Trophoblast cell (in vitro differentiated cells and primary cell): ENCODE results near the gene ENTPD8.

ENCODE experiments used
- DNase-seq, 2 donors: peaks; one replicate each; pipeline ENCODE4 v3.0.0-alpha.2; 2016
- H2AFZ ChIP-seq: 2 replicates; pipeline ENCODE4 v1.6.1; 2013; ENCODE audit warnings: low read length, moderate library complexity, mild to moderate bottlenecking; ENCODE audit not compliant: insufficient read depth, poor library complexity
- H2AK5ac ChIP-seq: 2 replicates; pipeline ENCODE4 v1.6.1; 2013; ENCODE audit warnings: mild to moderate bottlenecking, low read length
- H2BK120ac ChIP-seq: 2 replicates; pipeline ENCODE4 v1.6.1; 2013; ENCODE audit warnings: low read length, mild to moderate bottlenecking, moderate library complexity; ENCODE audit not compliant: insufficient read depth, poor library complexity
- H2BK12ac ChIP-seq: 2 replicates; pipeline ENCODE4 v1.6.1; 2013; ENCODE audit warnings: mild to moderate bottlenecking, low read length, moderate library complexity
- H2BK5ac ChIP-seq: 2 replicates; pipeline ENCODE4 v1.6.1; 2013; ENCODE audit warnings: low read length, low read depth, moderate library complexity, mild to moderate bottlenecking; ENCODE audit not compliant: poor library complexity
- H3K14ac ChIP-seq: 2 replicates; pipeline ENCODE4 v1.6.1; 2013; ENCODE audit warnings: mild to moderate bottlenecking, low read length
- H3K18ac ChIP-seq: 2 replicates; pipeline ENCODE4 v1.6.1; 2013; ENCODE audit warnings: mild to moderate bottlenecking, low read length
- H3K23ac ChIP-seq: 2 replicates; pipeline ENCODE4 v1.6.1; 2013; ENCODE audit warnings: low read length
- H3K27ac ChIP-seq: 2 replicates; pipeline ENCODE4 v1.5.1; 2013; ENCODE audit warnings: low read depth, mild to moderate bottlenecking, inconsistent platforms, low read length, moderate library complexity
- H3K27me3 ChIP-seq: 2 replicates; pipeline ENCODE4 v1.6.1; 2013; ENCODE audit warnings: inconsistent platforms, mild to moderate bottlenecking, low read length, moderate library complexity; ENCODE audit not compliant: insufficient read depth
- H3K36me3 ChIP-seq, 2 experiments: 1 replicate in 1 of 2; 2 replicates in 1 of 2; pipeline ENCODE4 v1.6.1; 2013; ENCODE audit warnings: low read length in 2 of 2, mild to moderate bottlenecking in 2 of 2, moderate library complexity in 1 of 2; ENCODE audit not compliant: insufficient read depth in 2 of 2, control insufficient read depth in 1 of 2
- H3K4ac ChIP-seq: 2 replicates; pipeline ENCODE4 v1.6.1; 2013; ENCODE audit warnings: low read depth, mild to moderate bottlenecking, low read length, moderate library complexity
- H3K4me1 ChIP-seq, 2 experiments: 1 replicate in 1 of 2; 2 replicates in 1 of 2; pipeline ENCODE4 v1.6.1; 2013; ENCODE audit warnings: low read length in 2 of 2, mild to moderate bottlenecking in 2 of 2, moderate library complexity in 1 of 2; ENCODE audit not compliant: insufficient read depth in 2 of 2, control insufficient read depth in 1 of 2
- H3K4me2 ChIP-seq: 2 replicates; pipeline ENCODE4 v1.6.1; 2013; ENCODE audit warnings: inconsistent platforms, mild to moderate bottlenecking, low read length, moderate library complexity
- H3K4me3 ChIP-seq: 2 replicates; pipeline ENCODE4 v1.5.1; 2013; ENCODE audit warnings: mild to moderate bottlenecking, low read depth, low read length, inconsistent platforms
- H3K79me1 ChIP-seq: one replicate; pipeline ENCODE4 v1.6.1; 2013; ENCODE audit warnings: low read length
- H3K79me2 ChIP-seq: 2 replicates; pipeline ENCODE4 v1.6.1; 2013; ENCODE audit warnings: low read length, mild to moderate bottlenecking; ENCODE audit not compliant: control insufficient read depth, insufficient read depth, poor library complexity
- H3K9ac ChIP-seq: 2 replicates; pipeline ENCODE4 v1.6.1; 2013; ENCODE audit warnings: mild to moderate bottlenecking, low read length
- H3K9me3 ChIP-seq: 2 replicates; pipeline ENCODE4 v1.6.1; 2013; ENCODE audit warnings: low read depth, mild to moderate bottlenecking, control low read depth, inconsistent platforms, low read length; ENCODE audit not compliant: insufficient read depth
- H4K12ac ChIP-seq: 2 replicates; pipeline ENCODE4 v1.6.1; 2013; ENCODE audit warnings: low read depth, mild to moderate bottlenecking, low read length, moderate library complexity
- H4K8ac ChIP-seq: 2 replicates; pipeline ENCODE4 v1.6.1; 2013; ENCODE audit warnings: low read depth, mild to moderate bottlenecking, low read length, moderate library complexity
- H4K91ac ChIP-seq: one replicate; pipeline ENCODE4 v1.6.1; 2013; ENCODE audit warnings: low read depth, mild to moderate bottlenecking, low read length, moderate library complexity
- WGBS: extraction: QIAGEN DNeasy Blood & Tissue Kit; methylation state at CpG from one replicate; pipeline ENCODE4 v1.1.7; 2013; ENCODE audit warnings: missing lambda C conversion rate; ENCODE audit not compliant: insufficient read length, insufficient coverage; ENCODE audit errors: extremely low coverage; 5-methylcytosine and 5-hydroxymethylcytosine counted together

The ENTPD8 gene

GRCh38 chr9:137487454-137488326, 46.5 kb upstream of the ENTPD8 start:
- no peak for DNase-seq
- Histone ChIP-seq H3K4me1 (peaks cover 0 to 12% of the 10 kb centered on the region in 2 experiments), H3K4ac (no peak overlapping the region), H3K23ac (no peak overlapping the region), H3K27me3 (no peaks in the 10 kb centered on the region), H3K79me1 (no peaks in the 10 kb centered on the region), H2BK5ac (no peak overlapping the region), H3K27ac (no peak overlapping the region), H4K8ac (no peak overlapping the region), H2BK12ac (no peak overlapping the region), H2BK120ac (no peak overlapping the region), H3K9me3 (no peaks in the 10 kb centered on the region), H2AFZ (no peak overlapping the region), H3K4me3 (no peak overlapping the region), H3K18ac (no peak overlapping the region), H3K9ac (no peak overlapping the region), H4K12ac (no peak overlapping the region), H3K4me2 (no peak overlapping the region), H3K36me3 (no peaks in the 10 kb centered on the region), H3K14ac (no peak overlapping the region), H2AK5ac (no peak overlapping the region), H4K91ac (no peak overlapping the region), H3K79me2 (no peaks in the 10 kb centered on the region)
- WGBS, result no CpG with 5 or more reads among the region's 41 CpGs

GRCh38 chr9:137486545-137487453, 45.6 kb upstream of the ENTPD8 start:
- Histone ChIP-seq H2AK5ac (no peak overlapping the region), H4K91ac (no peak overlapping the region), H2BK5ac (no peak overlapping the region), H3K23ac (no peak overlapping the region), H2AFZ (no peak overlapping the region), H3K4ac (no peak overlapping the region), H3K4me2 (no peak overlapping the region), H3K79me1 (no peaks in the 10 kb centered on the region), H3K79me2 (no peaks in the 10 kb centered on the region), H3K9me3 (no peaks in the 10 kb centered on the region), H3K36me3 (no peaks in the 10 kb centered on the region), H2BK120ac (no peak overlapping the region), H4K8ac (no peak overlapping the region), H3K27ac (no peak overlapping the region), H2BK12ac (no peak overlapping the region), H4K12ac (no peak overlapping the region), H3K4me3 (no peak overlapping the region), H3K27me3 (no peaks in the 10 kb centered on the region), H3K9ac (no peak overlapping the region), H3K14ac (no peak overlapping the region), H3K4me1 (peaks cover 8 to 16% of the 10 kb centered on the region in 2 experiments), H3K18ac (no peak overlapping the region)
- no CpG with 5 or more reads among the region's 35 CpGs for WGBS
- no peak for DNase-seq

DNA sequence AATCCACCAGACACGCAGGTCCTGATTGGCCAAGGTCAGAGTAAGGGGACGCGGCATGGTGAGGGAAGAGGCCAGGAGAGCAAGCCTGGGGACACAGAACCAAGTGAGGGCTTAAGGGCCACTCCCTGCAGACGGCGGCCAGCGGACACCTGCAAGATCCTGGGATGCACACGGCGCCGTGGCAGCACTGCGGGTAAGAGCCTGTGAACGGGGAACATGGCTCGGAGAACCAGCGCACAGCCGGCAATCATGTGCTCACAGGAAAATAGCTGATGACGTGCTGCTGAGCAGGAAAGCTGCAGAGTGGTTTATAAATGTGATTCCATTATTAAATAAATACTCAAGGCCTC, 45.0 kb upstream of the ENTPD8 start:
- DNase-seq, result no peak
- H3K27ac ChIP-seq, result no peak overlapping the region
- no CpG with 5 or more reads among the region's 15 CpGs for WGBS

DNA sequence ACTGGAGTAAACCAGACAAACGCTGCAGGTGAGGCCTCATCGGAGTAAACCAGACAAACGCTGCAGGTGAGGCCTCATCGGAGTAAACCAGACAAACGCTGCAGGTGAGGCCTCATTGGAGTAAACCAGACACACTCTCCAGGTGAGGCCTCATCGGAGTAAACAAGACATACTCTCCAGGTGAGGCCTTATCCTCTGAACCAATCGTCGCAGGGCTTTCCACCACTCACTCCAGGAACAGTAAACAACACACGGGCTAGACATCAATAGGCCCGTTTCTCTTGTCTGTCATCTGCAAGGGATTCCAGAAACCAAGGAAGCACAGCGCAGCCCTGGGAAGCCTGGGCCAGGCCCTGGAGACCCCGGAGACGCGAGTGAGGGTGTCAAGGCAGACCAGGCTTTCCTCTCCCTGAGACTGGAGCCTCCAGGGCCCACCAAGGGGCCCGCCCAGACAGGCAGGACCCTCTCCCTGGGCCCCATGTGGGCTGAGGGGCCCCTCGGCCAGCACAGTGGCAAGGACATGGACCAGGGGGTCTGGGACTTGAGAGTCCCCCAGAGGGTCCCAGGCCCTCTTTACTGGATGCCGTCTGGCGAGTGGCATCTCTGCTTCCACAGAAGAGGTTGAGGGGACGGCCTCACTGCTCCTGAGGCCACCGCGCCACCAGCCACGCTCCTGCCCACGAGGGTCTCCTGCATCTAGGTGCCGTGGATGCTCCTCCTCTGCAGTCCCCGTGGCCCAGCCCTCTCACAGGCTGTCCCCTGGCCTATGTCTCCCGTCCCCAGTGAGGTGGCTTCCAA, 44.4 kb upstream of the ENTPD8 start:
- H3K36me3 ChIP-seq, result no peaks in the 10 kb centered on the region
- H2AFZ ChIP-seq, result no peak overlapping the region
- no peak overlapping the region for H2BK12ac ChIP-seq
- no peak overlapping the region for H3K23ac ChIP-seq
- peaks cover 8 to 16% of the 10 kb centered on the region in 2 experiments for H3K4me1 ChIP-seq
- no peak overlapping the region for H3K4ac ChIP-seq
- H4K91ac ChIP-seq, result no peak overlapping the region
- H3K27me3 ChIP-seq, result no peaks in the 10 kb centered on the region
- H4K12ac ChIP-seq, result no peak overlapping the region
- no CpG with 5 or more reads among the region's 26 CpGs for WGBS
- H2AK5ac ChIP-seq, result no peak overlapping the region
- no peaks in the 10 kb centered on the region for H3K79me2 ChIP-seq
- no peaks in the 10 kb centered on the region for H3K79me1 ChIP-seq
- no peak overlapping the region for H3K27ac ChIP-seq
- H4K8ac ChIP-seq, result no peak overlapping the region
- H3K9ac ChIP-seq, result no peak overlapping the region
- no peak overlapping the region for H2BK120ac ChIP-seq
- DNase-seq, result peak in 1 of 2 donors; percentile 38
- no peak overlapping the region for H2BK5ac ChIP-seq
- no peak overlapping the region for H3K18ac ChIP-seq
- H3K14ac ChIP-seq, result no peak overlapping the region
- no peaks in the 10 kb centered on the region for H3K9me3 ChIP-seq
- no peak overlapping the region for H3K4me2 ChIP-seq
- H3K4me3 ChIP-seq, result no peak overlapping the region

More for the DNA sequence above, 45.0 kb upstream of the ENTPD8 start:
- Histone ChIP-seq H3K79me2 (no peaks in the 10 kb centered on the region), H3K79me1 (no peaks in the 10 kb centered on the region), H2AK5ac (no peak overlapping the region), H3K9me3 (no peaks in the 10 kb centered on the region), H3K4me1 (peaks cover 8 to 16% of the 10 kb centered on the region in 2 experiments), H3K18ac (no peak overlapping the region), H2AFZ (no peak overlapping the region), H2BK120ac (no peak overlapping the region), H3K23ac (no peak overlapping the region), H3K4me2 (no peak overlapping the region), H3K36me3 (no peaks in the 10 kb centered on the region), H3K14ac (no peak overlapping the region), H4K91ac (no peak overlapping the region), H3K4ac (no peak overlapping the region), H3K9ac (no peak overlapping the region), H3K27me3 (no peaks in the 10 kb centered on the region), H4K12ac (no peak overlapping the region), H2BK12ac (no peak overlapping the region), H4K8ac (no peak overlapping the region), H2BK5ac (no peak overlapping the region), H3K4me3 (no peak overlapping the region)
